A549 (cell line): Measurements from ENCODE around the gene PTPN5. TPM values are rescaled to one million over a fixed set of nuclear protein-coding genes. Genes with fewer than 3 reads are reported as not detected.

Source experiments
- ATAC-seq, 2 experiments: fragments of 200-7000 bp in 1 of 2; fragments of >200 bp in 1 of 2; cut with Nextera tagmentation in 1 of 2; cut with Tn5 transposase in 1 of 2; 3 replicates each; pipeline versions ENCODE4 v1.8.0 to v1.9.1; 2018 to 2020; ENCODE audit warnings: mild to moderate bottlenecking in 1 of 2, moderate library complexity in 1 of 2
- CTCF ChIA-PET: fragments of 300-600 bp; sonication (Branson Sonifier 250); formaldehyde crosslinking; extraction: SDS; loops from one replicate; lab custom pipeline; 2021; ENCODE audit warnings: antibody characterized with exemption, inconsistent platforms; lab: Yijun Ruan, JAX
- POLR2A ChIA-PET: fragments of 350-600 bp; formaldehyde crosslinking; extraction: SDS; loops from one replicate; lab custom pipeline; 2021; ENCODE audit warnings: antibody characterized with exemption, inconsistent platforms; lab: Yijun Ruan, JAX
- DNase-seq, 2 experiments: peaks; one replicate each; pipeline versions ENCODE4 v3.0.0 to v3.0.0-alpha.2; 2011 to 2016; ENCODE audit warnings: low read depth in 1 of 2, low spot score in 1 of 2
- FAIRE-seq: peaks from 2 replicates; lab custom pipeline; 2011; peaks lifted over from hg19 to GRCh38; lab: Jason Lieb, UNC
- H3K27ac ChIP-seq, 2 experiments: fragments of >200 bp; sonication (Bioruptor Twin); formaldehyde crosslinking; 3 replicates each; pipeline ENCODE4 v1.5.1; 2016 to 2017
- H3K4me1 ChIP-seq: fragments of >200 bp; sonication (Bioruptor Twin); formaldehyde crosslinking; 3 replicates; pipeline ENCODE4 v1.6.1; 2016
- H3K4me2 ChIP-seq: fragments of >200 bp; sonication (Bioruptor Twin); formaldehyde crosslinking; 3 replicates; pipeline ENCODE4 v1.6.1; 2016
- H3K4me3 ChIP-seq: fragments of >200 bp; sonication (Bioruptor Twin); formaldehyde crosslinking; 3 replicates; pipeline ENCODE4 v1.5.1; 2016
- H3K9me3 ChIP-seq: fragments of >200 bp; sonication (Bioruptor Twin); formaldehyde crosslinking; 3 replicates; pipeline ENCODE4 v1.6.1; 2016
- CBX8 ChIP-seq: fragments of 200-600 bp; sonication (generic); IDR thresholded peaks from 2 replicates; pipeline ENCODE4 v1.6.1; 2016
- CEBPB ChIP-seq, 2 experiments: fragments of >200 bp in 1 of 2; sonication (Bioruptor Twin) in 1 of 2; formaldehyde crosslinking in 1 of 2; IDR thresholded peaks; 2 replicates each; pipeline ENCODE4 v1.6.1; 2012 to 2016
- CHD4 ChIP-seq: fragments of 200-600 bp; sonication (generic); IDR thresholded peaks from 2 replicates; pipeline ENCODE4 v1.6.1; 2016; ENCODE audit warnings: antibody characterized with exemption, mild to moderate bottlenecking, borderline replicate concordance
- EHF ChIP-seq: fragments of 250-450 bp; sonication (Bioruptor Pico); IDR thresholded peaks from 2 replicates; pipeline ENCODE4 v1.5.0; 2020; ENCODE audit warnings: mild to moderate bottlenecking
- EHMT2 ChIP-seq: fragments of 200-600 bp; sonication (generic); IDR thresholded peaks from 2 replicates; pipeline ENCODE4 v1.6.1; 2016; ENCODE audit warnings: antibody characterized with exemption, low read depth, mild to moderate bottlenecking, moderate library complexity
- ESRRA ChIP-seq: fragments of 150-350 bp; IDR thresholded peaks from 2 replicates; pipeline ENCODE4 v1.6.1; 2014; ENCODE audit warnings: mild to moderate bottlenecking, low read length, borderline replicate concordance
- FOSB ChIP-seq: fragments of 250-450 bp; sonication (Bioruptor Pico); IDR thresholded peaks from 2 replicates; pipeline ENCODE4 v1.5.0; 2020; ENCODE audit warnings: mild to moderate bottlenecking, moderate library complexity
- HMGXB4 ChIP-seq: fragments of 250-450 bp; sonication (Bioruptor Pico); IDR thresholded peaks from 2 replicates; pipeline ENCODE4 v1.5.0; 2021; ENCODE audit warnings: mild to moderate bottlenecking, moderate library complexity, borderline replicate concordance
- NPAS2 ChIP-seq: fragments of 250-450 bp; sonication (Bioruptor Pico); IDR thresholded peaks from 2 replicates; pipeline ENCODE4 v1.8.0; 2022; ENCODE audit warnings: mild to moderate bottlenecking, moderate library complexity, borderline replicate concordance
- PHF8 ChIP-seq: fragments of 200-600 bp; sonication (generic); IDR thresholded peaks from 2 replicates; pipeline ENCODE4 v1.6.1; 2016; ENCODE audit warnings: low read depth, mild to moderate bottlenecking, antibody characterized with exemption, moderate library complexity, borderline replicate concordance
- POLR2A ChIP-seq: IDR thresholded peaks from 2 replicates; pipeline ENCODE4 v1.6.1; 2012; ENCODE audit warnings: mild to moderate bottlenecking, low read length
- RAD21 ChIP-seq, 2 experiments: fragments of >200 bp in 1 of 2; sonication (Bioruptor Twin) in 1 of 2; formaldehyde crosslinking in 1 of 2; IDR thresholded peaks in 1 of 2; conservative IDR thresholded peaks in 1 of 2; 2 replicates in 1 of 2; 3 replicates in 1 of 2; pipeline ENCODE4 v1.6.1; 2012 to 2018; ENCODE audit warnings: inconsistent platforms in 1 of 2
- RCOR1 ChIP-seq: fragments of 150-350 bp; IDR thresholded peaks from 2 replicates; pipeline ENCODE4 v1.6.1; 2014; ENCODE audit warnings: antibody characterized with exemption, low read length, low read depth
- SMC3 ChIP-seq: fragments of >200 bp; sonication (Bioruptor Twin); formaldehyde crosslinking; IDR thresholded peaks from 3 replicates; pipeline ENCODE4 v1.6.1; 2018; ENCODE audit warnings: inconsistent platforms
- TFCP2L1 ChIP-seq: fragments of 250-450 bp; sonication (Bioruptor Pico); IDR thresholded peaks from 2 replicates; pipeline ENCODE4 v1.5.0; 2021; ENCODE audit warnings: mild to moderate bottlenecking
- ZC3H11A ChIP-seq: fragments of 450-650 bp; IDR thresholded peaks from 2 replicates; pipeline ENCODE4 v1.6.1; 2014; ENCODE audit warnings: antibody characterized with exemption, mild to moderate bottlenecking
- ZFP36 ChIP-seq: fragments of 450-650 bp; IDR thresholded peaks from 2 replicates; pipeline ENCODE4 v1.6.1; 2014; ENCODE audit warnings: borderline replicate concordance; ENCODE audit not compliant: partially characterized antibody
- WGBS: methylation state at CpG from one replicate; pipeline ENCODE4 v1.1.6; 2017; ENCODE audit errors: missing lambda C conversion rate; 5-methylcytosine and 5-hydroxymethylcytosine counted together
- polyA plus RNA-seq, 4 experiments: library from polyadenylated mRNA; depleted of rRNA in 3 of 4; stranded (reverse); fragments of >200 nt; fragmentation: RNase III in 1 of 4; extraction: RNeasy Plus Mini Kit Qiagen cat#74134 plus additional on column Dnase treatment in 1 of 4; gene quantifications; 2 replicates in 3 of 4; 3 replicates in 1 of 4; pipeline ENCODE4 v1.2.3, GENCODE V29; 2011 to 2017
- TF ChIP-seq, protein P1 (sequence below): fragments of >200 bp; sonication (Bioruptor Twin); formaldehyde crosslinking; IDR thresholded peaks from 3 replicates; pipeline ENCODE4 v1.5.1; 2016
- TF ChIP-seq, protein P2 (sequence below): fragments of 250-450 bp; sonication (Bioruptor Pico); IDR thresholded peaks from 2 replicates; pipeline ENCODE4 v1.5.0; 2020; ENCODE audit warnings: low read depth, mild to moderate bottlenecking, moderate library complexity
- TF ChIP-seq, protein P3 (sequence below): IDR thresholded peaks from 2 replicates; pipeline ENCODE4 v1.6.1; 2012; ENCODE audit warnings: low read depth, borderline replicate concordance

Gene PTPN5
- polyA plus RNA-seq, 2 of the 4 experiments (the other 2 are of a cell fraction), result 0.04 TPM; not detected in 1

- ChIA-PET CTCF (interaction anchor here (0.6 to 9.9 kb wide), 10 partner anchors 9 to 618 kb away, joined by 3 to 137 read pairs (median 4); partner anchors contain the start of gene TMEM86A), POLR2A (no interaction called here)
- Histone ChIP-seq H3K4me1 (no peaks in the 10 kb centered on the region), H3K4me2 (no peak overlapping the region), H3K9me3 (no peaks in the 10 kb centered on the region), H3K27ac (no peak overlapping the region), H3K4me3 (no peak overlapping the region)
- no peak for DNase-seq
- no peak for FAIRE-seq
- ATAC-seq, result no peak
- 78% methylated on average over 16 of the region's 16 CpGs for WGBS
- TF ChIP-seq NPAS2 (CRISPR knock-in tag) (no peak), PHF8 (no peak), ZFP36 (no peak), HMGXB4 (CRISPR knock-in tag) (no peak), POLR2A (no peak)
These were observed 58.4 kb downstream of the PTPN5 start for GRCh38 chr11:18733202-18733601.

DNA sequence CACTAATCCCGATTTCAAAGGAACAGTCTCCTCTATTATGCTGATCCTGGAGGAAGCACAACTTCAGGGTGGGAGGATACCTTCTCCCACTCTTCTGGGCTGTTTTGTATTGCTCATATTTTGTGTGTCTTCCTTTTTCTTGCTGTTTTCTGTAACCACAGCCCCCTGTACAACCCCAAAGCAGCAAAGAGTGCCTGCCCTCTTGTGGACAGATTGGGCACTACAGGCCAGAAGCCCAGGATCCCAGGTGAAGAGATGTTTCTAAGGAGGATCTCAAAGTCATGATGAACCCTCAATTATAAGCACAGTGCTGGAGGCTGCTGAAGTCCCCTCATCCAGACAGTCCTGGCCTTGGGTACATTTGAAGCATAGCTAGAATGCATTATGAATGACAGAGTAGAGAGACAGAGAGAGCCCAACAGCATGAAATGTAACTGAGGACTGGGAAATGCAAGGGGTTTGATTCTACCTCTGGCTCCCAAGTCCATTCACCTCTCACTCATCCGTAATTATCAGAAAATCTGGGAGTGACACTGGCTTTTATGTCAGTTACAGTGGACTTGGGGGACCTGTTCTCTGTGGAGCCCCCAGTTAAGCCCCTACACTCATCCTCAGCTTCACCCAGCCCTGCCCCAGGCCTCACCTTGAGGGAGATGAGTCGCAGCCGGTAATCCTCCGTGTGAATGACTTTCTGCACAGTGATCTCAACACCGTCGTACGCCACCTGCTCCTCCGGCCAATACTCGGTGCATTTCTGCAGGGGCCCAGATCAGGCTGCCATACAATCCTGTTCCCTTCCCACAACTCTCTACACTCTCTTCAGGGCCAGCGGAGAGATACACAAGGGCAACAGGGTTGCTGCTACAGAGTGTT is 59.4 kb downstream of the PTPN5 start:
- ChIA-PET POLR2A (no interaction called here), CTCF (interaction anchor here (0.6 to 9.9 kb wide), 45 partner anchors 10 to 622 kb away, joined by 3 to 137 read pairs (median 4); partner anchors contain the start of gene TMEM86A)
- 52% methylated on average over 11 of the region's 11 CpGs for WGBS
- DNase-seq, result peak; percentile 43 to 84
- TF ChIP-seq TFCP2L1 (CRISPR knock-in tag), result no peak
- peak; percentile 70 to 75 for TF ChIP-seq RAD21 (conservative IDR thresholded peaks at IDR 0.05 in 1 of 2, IDR thresholded peaks at IDR 0.05 in 1 of 2)
- TF ChIP-seq, protein P1, sequence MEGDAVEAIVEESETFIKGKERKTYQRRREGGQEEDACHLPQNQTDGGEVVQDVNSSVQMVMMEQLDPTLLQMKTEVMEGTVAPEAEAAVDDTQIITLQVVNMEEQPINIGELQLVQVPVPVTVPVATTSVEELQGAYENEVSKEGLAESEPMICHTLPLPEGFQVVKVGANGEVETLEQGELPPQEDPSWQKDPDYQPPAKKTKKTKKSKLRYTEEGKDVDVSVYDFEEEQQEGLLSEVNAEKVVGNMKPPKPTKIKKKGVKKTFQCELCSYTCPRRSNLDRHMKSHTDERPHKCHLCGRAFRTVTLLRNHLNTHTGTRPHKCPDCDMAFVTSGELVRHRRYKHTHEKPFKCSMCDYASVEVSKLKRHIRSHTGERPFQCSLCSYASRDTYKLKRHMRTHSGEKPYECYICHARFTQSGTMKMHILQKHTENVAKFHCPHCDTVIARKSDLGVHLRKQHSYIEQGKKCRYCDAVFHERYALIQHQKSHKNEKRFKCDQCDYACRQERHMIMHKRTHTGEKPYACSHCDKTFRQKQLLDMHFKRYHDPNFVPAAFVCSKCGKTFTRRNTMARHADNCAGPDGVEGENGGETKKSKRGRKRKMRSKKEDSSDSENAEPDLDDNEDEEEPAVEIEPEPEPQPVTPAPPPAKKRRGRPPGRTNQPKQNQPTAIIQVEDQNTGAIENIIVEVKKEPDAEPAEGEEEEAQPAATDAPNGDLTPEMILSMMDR, result peak; percentile 86
- no peak for TF ChIP-seq CEBPB (IDR thresholded peaks at IDR 0.05)
- peak; percentile 79 for TF ChIP-seq SMC3
- Histone ChIP-seq H3K27ac (no peak overlapping the region), H3K4me3 (no peak overlapping the region), H3K4me1 (no peaks in the 10 kb centered on the region), H3K9me3 (no peaks in the 10 kb centered on the region), H3K4me2 (no peak overlapping the region)
- ATAC-seq, result peak; percentile 65 to 84; a peak in 5 of 6 replicates
- peak; percentile 78 for FAIRE-seq

- Histone ChIP-seq H3K4me1 (no peaks in the 10 kb centered on the region), H3K9me3 (no peaks in the 10 kb centered on the region), H3K27ac (no peak overlapping the region), H3K4me3 (no peak overlapping the region), H3K4me2 (no peak overlapping the region)
- ChIA-PET CTCF (interaction anchor here (0.6 to 9.9 kb wide), 38 partner anchors 9 to 621 kb away, joined by 3 to 137 read pairs (median 5); no protein-coding TSS in a partner anchor), POLR2A (no interaction called here)
- WGBS, result 92% methylated on average over 2 of the region's 2 CpGs
- no peak for FAIRE-seq
- no peak for DNase-seq
- ATAC-seq, result no peak
- TF ChIP-seq ZC3H11A, result no peak
- no peak for TF ChIP-seq FOSB
- no peak for TF ChIP-seq CHD4
- TF ChIP-seq EHMT2, result no peak
- TF ChIP-seq CBX8, result no peak
- TF ChIP-seq RCOR1, result no peak
- TF ChIP-seq EHF (CRISPR knock-in tag), result no peak
- TF ChIP-seq, protein P2, sequence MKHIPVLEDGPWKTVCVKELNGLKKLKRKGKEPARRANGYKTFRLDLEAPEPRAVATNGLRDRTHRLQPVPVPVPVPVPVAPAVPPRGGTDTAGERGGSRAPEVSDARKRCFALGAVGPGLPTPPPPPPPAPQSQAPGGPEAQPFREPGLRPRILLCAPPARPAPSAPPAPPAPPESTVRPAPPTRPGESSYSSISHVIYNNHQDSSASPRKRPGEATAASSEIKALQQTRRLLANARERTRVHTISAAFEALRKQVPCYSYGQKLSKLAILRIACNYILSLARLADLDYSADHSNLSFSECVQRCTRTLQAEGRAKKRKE, result no peak
- no peak for TF ChIP-seq ESRRA
- TF ChIP-seq HMGXB4 (CRISPR knock-in tag), result no peak
- TF ChIP-seq, protein P3, sequence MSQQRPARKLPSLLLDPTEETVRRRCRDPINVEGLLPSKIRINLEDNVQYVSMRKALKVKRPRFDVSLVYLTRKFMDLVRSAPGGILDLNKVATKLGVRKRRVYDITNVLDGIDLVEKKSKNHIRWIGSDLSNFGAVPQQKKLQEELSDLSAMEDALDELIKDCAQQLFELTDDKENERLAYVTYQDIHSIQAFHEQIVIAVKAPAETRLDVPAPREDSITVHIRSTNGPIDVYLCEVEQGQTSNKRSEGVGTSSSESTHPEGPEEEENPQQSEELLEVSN, result no peak
These were observed 60.2 kb downstream of the PTPN5 start for GRCh38 chr11:18731441-18731840.
